Measurements from ENCODE around the gene ARHGAP28. TPM values are rescaled to one million over a fixed set of nuclear protein-coding genes. Genes with fewer than 3 reads are reported as not detected.
"Not testable (repeated sequence)": the region's sequence is repeated elsewhere in the genome, so short reads cannot be mapped to it uniquely, and the experiment has no call there.

The ARHGAP28 gene
- total RNA-seq, 1 donor from 2014 or later = 350 TPM

GRCh38 chr18:6835345-6835744 is 105.8 kb downstream of the ARHGAP28 start:
- Mint-ChIP-seq H3K4me1 (ENCODE audit: unreplicated experiment) (peaks cover 22% of the 10 kb centered on the region), H3K9me3 (ENCODE audit: unreplicated experiment) (no peaks in the 10 kb centered on the region), H3K27me3 (ENCODE audit: unreplicated experiment) (no peaks in the 10 kb centered on the region), H3K36me3 (ENCODE audit: low read depth, unreplicated experiment) (peaks cover 33% of the 10 kb centered on the region), H3K4me3 (ENCODE audit: unreplicated experiment) (no peak overlapping the region), H3K27ac (ENCODE audit: unreplicated experiment) (no peak overlapping the region)
- TF ChIP-seq, protein P1, sequence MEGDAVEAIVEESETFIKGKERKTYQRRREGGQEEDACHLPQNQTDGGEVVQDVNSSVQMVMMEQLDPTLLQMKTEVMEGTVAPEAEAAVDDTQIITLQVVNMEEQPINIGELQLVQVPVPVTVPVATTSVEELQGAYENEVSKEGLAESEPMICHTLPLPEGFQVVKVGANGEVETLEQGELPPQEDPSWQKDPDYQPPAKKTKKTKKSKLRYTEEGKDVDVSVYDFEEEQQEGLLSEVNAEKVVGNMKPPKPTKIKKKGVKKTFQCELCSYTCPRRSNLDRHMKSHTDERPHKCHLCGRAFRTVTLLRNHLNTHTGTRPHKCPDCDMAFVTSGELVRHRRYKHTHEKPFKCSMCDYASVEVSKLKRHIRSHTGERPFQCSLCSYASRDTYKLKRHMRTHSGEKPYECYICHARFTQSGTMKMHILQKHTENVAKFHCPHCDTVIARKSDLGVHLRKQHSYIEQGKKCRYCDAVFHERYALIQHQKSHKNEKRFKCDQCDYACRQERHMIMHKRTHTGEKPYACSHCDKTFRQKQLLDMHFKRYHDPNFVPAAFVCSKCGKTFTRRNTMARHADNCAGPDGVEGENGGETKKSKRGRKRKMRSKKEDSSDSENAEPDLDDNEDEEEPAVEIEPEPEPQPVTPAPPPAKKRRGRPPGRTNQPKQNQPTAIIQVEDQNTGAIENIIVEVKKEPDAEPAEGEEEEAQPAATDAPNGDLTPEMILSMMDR (IDR thresholded peaks at IDR 0.05; ENCODE audit: unreplicated experiment) = no peak
- no peak for DNase-seq (ENCODE audit: low spot score)

DNA sequence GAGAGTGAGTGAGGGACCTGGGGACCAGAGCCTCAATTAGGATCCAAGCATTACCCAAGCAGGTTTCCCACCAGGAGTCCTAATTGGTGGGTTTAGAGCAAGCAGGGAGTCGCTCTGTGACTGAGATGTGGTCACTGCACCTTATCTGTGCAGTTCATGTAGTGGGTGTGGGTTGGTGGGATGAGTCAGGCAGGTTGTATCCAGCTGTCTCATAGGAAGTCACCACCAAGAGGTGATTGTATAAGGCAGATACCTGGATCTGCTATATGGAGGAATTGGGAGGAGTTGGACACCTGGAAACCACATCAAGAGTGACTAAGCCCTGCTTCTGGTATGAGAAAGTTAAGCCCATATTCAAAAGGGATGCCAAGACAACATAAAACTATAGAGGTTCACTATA is 106.8 kb downstream of the ARHGAP28 start:
- no peak for DNase-seq (ENCODE audit: low spot score)
- H3K27me3 Mint-ChIP-seq (ENCODE audit: unreplicated experiment) = no peaks in the 10 kb centered on the region
- H3K36me3 Mint-ChIP-seq (ENCODE audit: low read depth, unreplicated experiment) = peaks cover 26% of the 10 kb centered on the region
- TF ChIP-seq, protein P1 (IDR thresholded peaks at IDR 0.05; ENCODE audit: unreplicated experiment) = no peak
- H3K9me3 Mint-ChIP-seq (ENCODE audit: unreplicated experiment) = no peaks in the 10 kb centered on the region
- H3K4me3 Mint-ChIP-seq (ENCODE audit: unreplicated experiment) = no peak overlapping the region
- no peak overlapping the region for H3K27ac Mint-ChIP-seq (ENCODE audit: unreplicated experiment)
- H3K4me1 Mint-ChIP-seq (ENCODE audit: unreplicated experiment) = peaks cover 26% of the 10 kb centered on the region

DNA sequence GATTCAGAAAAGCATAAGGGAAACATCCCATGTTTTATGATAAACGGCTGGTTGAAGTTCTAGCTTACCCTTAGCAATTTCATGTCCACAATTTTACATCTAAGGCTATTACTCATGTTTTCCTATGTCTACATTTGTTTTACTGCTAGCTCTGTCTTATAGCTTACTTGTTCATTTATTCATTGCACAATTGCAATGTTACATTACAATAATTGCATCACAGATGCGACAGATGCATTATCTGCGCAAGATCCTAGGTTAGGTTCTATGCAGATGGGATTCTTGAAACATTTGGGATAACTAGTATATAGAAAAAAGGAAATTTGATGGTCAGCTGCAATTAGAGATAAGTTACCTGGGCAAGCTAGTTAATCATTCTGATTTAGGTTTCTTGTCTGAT is 108.4 kb downstream of the ARHGAP28 start:
- peaks cover 20% of the 10 kb centered on the region for H3K36me3 Mint-ChIP-seq (ENCODE audit: low read depth, unreplicated experiment)
- no peak overlapping the region for H3K27ac Mint-ChIP-seq (ENCODE audit: unreplicated experiment)
- no peaks in the 10 kb centered on the region for H3K9me3 Mint-ChIP-seq (ENCODE audit: unreplicated experiment)
- no peak overlapping the region for H3K4me3 Mint-ChIP-seq (ENCODE audit: unreplicated experiment)
- no peak for DNase-seq (ENCODE audit: low spot score)
- TF ChIP-seq, protein P1 (IDR thresholded peaks at IDR 0.05; ENCODE audit: unreplicated experiment) = no peak
- H3K4me1 Mint-ChIP-seq (ENCODE audit: unreplicated experiment) = peaks cover 32% of the 10 kb centered on the region
- H3K27me3 Mint-ChIP-seq (ENCODE audit: unreplicated experiment) = no peaks in the 10 kb centered on the region

DNA sequence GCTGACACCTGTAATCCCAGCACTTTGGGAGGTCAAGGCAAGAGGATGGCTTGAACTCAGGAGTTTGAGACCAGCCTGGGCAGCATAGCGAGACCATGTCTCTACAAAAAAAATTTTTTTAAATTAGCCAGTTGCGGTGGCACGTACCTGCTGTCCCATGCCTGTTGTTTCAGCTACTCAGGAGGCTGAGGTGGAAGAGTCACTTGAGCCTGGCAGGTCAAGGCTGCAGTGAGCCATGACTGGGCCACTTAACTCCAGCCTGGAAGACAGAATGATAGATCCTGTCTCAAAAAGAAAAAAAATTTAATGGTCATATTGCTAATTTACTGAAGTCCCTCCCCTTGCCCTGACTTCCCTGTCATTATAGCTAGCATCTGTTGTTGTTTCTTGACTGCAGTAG is 112.6 kb downstream of the ARHGAP28 start:
- peaks cover 27% of the 10 kb centered on the region for H3K4me1 Mint-ChIP-seq (ENCODE audit: unreplicated experiment)
- H3K27ac Mint-ChIP-seq (ENCODE audit: unreplicated experiment) = no peak overlapping the region
- TF ChIP-seq, protein P1 (IDR thresholded peaks at IDR 0.05; ENCODE audit: unreplicated experiment) = no peak
- no peak overlapping the region for H3K4me3 Mint-ChIP-seq (ENCODE audit: unreplicated experiment)
- DNase-seq (ENCODE audit: low spot score) = no peak
- peaks cover 33% of the 10 kb centered on the region for H3K36me3 Mint-ChIP-seq (ENCODE audit: low read depth, unreplicated experiment)
- no peaks in the 10 kb centered on the region for H3K9me3 Mint-ChIP-seq (ENCODE audit: unreplicated experiment)
- H3K27me3 Mint-ChIP-seq (ENCODE audit: unreplicated experiment) = no peaks in the 10 kb centered on the region

DNA sequence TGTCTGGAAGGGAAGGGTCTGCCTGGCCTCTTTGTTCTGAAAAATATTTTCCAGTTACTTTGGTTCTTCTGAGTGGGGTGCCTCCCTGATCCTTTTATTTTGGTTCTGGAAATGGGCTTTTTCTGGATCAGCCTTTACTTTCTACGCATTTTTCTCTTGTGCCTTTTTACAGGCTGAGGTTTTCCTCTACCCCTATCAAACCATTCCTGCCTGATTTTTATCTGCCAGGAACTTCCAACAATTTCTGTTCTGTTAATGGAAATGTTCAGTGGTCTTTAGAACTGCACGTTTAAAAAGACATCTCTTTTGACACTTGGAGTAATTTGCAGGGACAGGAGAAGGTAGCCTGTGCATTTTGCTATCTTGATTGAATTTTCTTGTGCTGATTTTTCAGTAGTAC is 113.8 kb downstream of the ARHGAP28 start:
- peaks cover 30% of the 10 kb centered on the region for H3K4me1 Mint-ChIP-seq (ENCODE audit: unreplicated experiment)

GRCh38 chr18:6845521-6845920 is 116.0 kb downstream of the ARHGAP28 start:
- H3K27me3 Mint-ChIP-seq (ENCODE audit: unreplicated experiment); H3K27ac Mint-ChIP-seq (ENCODE audit: unreplicated experiment); DNase-seq (ENCODE audit: low spot score); H3K9me3 Mint-ChIP-seq (ENCODE audit: unreplicated experiment): not testable (repeated sequence)
- H3K36me3 Mint-ChIP-seq (ENCODE audit: low read depth, unreplicated experiment) = peaks cover 42% of the 10 kb centered on the region
- peaks cover 13% of the 10 kb centered on the region for H3K4me1 Mint-ChIP-seq (ENCODE audit: unreplicated experiment)
- H3K4me3 Mint-ChIP-seq (ENCODE audit: unreplicated experiment) = peak overlapping the region; percentile 43

More for the DNA sequence above, 113.8 kb downstream of the ARHGAP28 start:
- Mint-ChIP-seq H3K27ac (ENCODE audit: unreplicated experiment) (no peak overlapping the region), H3K9me3 (ENCODE audit: unreplicated experiment) (no peaks in the 10 kb centered on the region), H3K4me3 (ENCODE audit: unreplicated experiment) (no peak overlapping the region), H3K36me3 (ENCODE audit: low read depth, unreplicated experiment) (peaks cover 31% of the 10 kb centered on the region), H3K27me3 (ENCODE audit: unreplicated experiment) (no peaks in the 10 kb centered on the region)
- TF ChIP-seq, protein P1 (IDR thresholded peaks at IDR 0.05; ENCODE audit: unreplicated experiment) = no peak
- no peak for DNase-seq (ENCODE audit: low spot score)

All from endothelial cell (in vitro differentiated cells).